ENCODE data around the gene RBM23.

The RBM23 gene

DNA sequence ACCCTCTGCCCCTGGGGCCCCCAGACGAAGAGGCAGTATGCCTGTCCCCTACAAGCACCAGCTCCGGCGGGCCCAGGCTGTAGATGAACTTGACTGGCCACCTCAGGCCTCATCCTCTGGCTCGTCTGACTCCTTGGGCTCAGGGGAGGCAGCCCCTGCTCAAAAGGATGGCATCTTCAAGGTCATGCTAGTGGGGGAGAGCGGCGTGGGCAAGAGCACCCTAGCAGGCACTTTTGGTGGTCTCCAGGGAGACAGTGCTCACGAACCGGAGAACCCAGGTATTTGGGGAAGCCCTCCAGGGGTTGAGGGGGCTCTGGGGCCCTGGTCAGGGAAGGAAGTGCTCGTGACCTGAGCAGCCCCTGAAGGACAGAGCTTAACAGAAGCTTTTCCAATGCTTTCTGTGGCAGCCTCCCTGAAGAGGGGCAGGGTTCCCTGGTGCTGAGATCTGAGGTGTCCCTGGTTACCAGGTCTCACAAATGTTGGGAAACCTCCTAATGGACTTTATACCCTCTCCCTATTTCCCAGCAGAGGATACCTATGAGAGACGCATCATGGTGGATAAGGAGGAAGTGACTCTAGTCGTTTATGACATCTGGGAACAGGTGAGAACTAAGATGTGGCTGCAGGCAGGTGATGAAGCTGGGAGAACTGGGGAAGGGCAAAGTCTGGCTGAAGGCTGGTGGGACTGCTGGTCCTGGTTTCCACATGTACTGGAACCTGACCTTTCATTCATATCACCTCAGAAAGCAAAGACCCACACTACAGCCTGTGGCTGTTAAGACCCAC lies 34.0 kb downstream of the RBM23 start:
- no peak for DNase-seq

- DNase-seq = no peak
Measured at GRCh38 chr14:22884076-22884737, 34.7 kb downstream of the RBM23 start.

DNA sequence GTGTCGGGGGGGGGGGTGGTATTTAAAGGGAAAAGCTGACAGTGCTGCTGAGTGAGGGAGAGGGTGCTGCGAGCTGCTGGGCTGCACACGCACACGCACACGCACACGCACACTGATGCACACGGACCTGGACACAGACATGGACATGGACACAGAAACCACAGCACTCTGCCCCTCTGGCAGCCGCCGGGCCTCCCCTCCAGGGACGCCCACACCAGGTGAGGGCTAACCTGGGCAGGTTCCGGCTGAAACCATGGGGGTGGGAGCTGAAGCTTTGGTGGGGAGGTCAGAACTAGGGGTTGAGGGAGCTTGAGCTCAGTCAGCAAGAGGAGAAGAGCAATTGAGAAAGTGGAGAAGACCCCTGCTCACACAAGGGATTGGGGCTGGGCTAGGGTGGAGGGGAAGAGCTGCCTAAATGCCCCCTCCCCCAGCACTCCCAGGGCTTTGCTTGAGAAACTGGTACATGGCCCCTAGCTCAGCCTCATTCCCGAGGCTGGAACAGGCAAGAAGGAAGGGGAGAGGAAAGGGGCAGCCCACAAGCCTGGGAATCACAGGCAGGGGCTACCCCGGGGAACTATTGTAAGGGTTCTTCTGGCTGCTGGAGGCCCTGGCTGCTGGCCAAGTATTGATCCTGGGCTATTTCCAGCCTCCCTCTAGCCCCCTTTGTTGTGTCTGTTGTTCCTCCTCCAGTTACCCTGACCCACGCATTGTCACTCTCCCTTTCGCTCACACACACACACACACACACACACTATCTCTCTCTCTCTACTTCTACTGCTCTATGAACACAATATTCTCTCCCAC lies 35.6 kb downstream of the RBM23 start, which contains the start of gene REM2:
Gene REM2, plus strand, starts transcription at position 50 of the 804 bp plus-strand sequence. Its CDS starts 66 bp downstream, at position 116.
- DNase-seq = no peak

- DNase-seq = no peak
Measured at GRCh38 chr14:22882529-22883172, 36.3 kb downstream of the RBM23 start.

DNA sequence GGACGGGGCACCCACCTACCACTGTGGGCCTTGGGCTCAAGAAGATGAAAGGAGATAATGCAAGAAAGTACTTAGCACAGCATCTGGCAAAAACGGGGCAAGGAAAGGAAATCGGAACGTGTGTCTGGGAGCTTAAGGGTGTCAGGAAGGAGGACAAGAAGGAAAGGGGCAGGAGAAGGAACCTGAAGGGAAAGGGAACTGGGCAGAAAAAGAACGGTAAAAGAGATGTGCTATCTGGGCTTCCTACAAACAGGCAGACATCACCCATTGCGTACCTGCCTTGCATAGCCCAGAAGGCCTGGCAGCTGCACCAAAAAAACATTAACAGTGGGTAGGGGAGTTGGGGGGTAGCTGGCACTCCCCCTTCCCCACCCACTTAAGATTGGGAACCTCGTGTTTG lies 36.9 kb downstream of the RBM23 start:
- DNase-seq = no peak

DNA sequence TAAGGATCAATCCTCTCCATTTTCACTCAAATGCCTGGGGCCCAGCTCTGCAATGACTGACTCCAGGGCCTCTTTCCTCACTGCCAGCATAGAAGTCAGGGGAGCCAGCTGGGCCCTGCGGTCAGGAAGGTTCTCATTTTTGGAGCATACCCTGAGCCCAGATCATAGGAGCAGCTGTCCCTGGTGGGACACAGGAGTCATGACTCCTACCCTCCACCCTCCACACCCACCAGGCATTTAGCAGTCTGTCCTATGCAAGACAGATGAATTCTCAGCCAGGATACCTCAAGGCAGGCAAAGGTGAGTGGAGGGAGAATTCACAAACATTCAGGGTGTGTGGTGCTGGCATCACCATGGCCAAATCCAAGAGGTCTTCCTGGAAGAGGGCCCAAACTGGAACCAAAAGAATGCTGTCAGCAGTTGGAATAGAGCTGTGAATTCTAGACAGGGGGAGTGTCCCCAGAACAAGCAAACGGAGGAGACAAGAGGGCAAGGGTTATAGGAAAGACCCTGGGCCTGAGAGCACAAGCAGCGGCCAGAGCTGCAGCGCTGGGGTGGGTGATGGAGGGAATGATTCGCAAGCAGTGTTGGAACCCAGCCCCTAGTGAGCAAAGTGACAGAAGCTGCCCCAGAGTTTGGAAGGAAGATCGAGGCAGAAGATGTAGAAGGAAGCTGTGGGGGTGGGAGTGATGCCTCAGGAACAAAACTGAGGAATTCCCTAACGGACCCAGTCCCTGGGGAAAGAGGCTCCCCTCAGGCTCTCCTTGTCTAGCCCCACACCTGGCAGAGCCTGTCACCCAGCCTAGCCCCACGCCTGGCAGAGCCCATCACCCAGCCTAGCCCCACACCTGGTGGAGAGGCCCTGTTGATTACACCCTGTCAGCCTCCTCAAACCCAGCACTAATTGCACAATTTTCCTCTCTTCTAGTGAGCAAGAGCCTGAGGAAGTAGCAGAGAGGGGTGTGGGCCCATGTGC lies 40.4 kb downstream of the RBM23 start:
- no peak for DNase-seq

- no peak for DNase-seq
Measured at GRCh38 chr14:22877000-22877501, 41.9 kb downstream of the RBM23 start.

GRCh38 chr14:22875748-22876319 lies 43.1 kb downstream of the RBM23 start:
- DNase-seq = no peak

DNA sequence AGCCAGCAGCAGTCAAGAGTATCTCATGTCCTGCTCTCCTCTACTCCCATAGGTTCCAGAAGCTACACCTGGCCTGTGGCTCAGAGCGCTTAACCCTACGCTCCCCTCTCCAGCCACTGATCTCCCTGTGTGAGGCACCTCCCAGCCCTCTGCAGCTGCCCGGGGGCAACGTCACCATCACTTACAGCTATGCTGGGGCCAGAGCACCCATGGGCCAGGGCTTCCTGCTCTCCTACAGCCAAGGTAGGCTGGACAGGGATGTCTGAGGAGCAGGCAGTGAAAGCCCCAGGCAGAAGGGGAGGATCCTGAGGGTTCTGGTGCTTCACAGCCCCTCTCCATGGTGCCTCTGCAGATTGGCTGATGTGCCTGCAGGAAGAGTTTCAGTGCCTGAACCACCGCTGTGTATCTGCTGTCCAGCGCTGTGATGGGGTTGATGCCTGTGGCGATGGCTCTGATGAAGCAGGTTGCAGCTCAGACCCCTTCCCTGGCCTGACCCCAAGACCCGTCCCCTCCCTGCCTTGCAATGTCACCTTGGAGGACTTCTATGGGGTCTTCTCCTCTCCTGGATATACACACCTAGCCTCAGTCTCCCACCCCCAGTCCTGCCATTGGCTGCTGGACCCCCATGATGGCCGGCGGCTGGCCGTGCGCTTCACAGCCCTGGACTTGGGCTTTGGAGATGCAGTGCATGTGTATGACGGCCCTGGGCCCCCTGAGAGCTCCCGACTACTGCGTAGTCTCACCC lies 43.8 kb downstream of the RBM23 start:
- DNase-seq = no peak

- DNase-seq = no peak
Measured at GRCh38 chr14:22872833-22873520, 46.0 kb downstream of the RBM23 start.

DNA sequence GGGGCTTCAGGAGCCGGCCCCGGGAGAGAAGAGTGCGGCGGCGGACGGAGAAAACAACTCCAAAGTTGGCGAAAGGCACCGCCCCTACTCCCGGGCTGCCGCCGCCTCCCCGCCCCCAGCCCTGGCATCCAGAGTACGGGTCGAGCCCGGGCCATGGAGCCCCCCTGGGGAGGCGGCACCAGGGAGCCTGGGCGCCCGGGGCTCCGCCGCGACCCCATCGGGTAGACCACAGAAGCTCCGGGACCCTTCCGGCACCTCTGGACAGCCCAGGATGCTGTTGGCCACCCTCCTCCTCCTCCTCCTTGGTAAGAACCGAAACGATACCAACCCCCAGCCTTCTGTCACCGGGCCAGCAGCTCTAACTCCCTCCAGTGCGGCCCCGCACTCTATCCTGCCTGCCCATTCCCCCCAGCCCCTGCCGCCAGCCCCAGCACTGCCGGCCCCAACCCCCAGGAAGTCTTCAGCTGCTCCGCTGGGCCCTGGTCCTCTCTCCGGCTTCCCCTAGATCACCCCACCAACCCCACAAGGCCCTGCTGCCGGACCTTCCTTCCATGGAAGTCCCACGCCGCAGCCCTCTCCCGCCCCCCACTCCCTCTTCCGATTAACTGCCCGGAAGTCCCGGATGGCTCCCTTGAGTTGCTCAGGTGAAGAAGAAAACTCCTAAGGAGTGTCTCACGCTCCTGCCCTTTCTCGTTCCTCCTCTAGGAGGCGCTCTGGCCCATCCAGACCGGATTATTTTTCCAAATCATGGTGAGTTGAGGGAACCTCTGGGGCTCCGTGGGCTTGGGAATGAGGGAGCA lies 46.7 kb downstream of the RBM23 start:
- DNase-seq = peak; percentile 21 to 82

DNA sequence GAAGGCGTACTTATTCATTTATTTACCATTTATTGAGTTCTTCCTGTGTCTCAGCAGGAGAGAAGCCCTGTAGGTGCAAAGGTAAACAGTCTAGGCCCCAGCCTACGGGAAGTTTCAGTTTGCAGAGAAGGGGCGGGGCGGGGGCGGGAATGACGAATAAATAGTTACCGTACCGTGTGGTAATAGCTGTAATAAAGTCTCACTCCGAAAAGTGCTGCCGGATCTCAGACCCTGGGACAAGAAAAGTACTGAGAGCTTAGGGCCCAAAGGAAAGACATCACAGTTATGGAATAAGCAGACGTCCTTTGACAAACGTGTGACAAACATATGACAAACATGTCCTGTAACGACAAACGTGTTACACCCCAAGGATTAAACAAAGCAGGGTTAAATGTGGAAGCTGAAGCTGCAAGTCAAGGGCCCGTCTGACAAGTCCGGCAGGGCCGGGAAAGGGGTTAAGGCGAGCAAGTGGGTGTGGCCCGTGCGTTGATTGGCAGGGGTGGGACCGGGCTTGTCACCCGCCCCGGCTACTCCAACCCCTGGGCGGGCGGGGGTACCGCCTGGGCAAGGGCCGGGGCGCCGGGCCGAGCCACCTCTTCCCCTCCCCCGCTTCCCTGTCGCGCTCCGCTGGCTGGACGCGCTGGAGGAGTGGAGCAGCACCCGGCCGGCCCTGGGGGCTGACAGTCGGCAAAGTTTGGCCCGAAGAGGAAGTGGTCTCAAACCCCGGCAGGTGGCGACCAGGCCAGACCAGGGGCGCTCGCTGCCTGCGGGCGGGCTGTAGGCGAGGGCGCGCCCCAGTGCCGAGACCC lies 47.5 kb downstream of the RBM23 start, which contains the start of gene LRP10:
Gene LRP10, plus strand, starts transcription at position 517 of the 809 bp plus-strand sequence. CDS start 564 bp downstream, outside the sequence.
- peak; percentile 65 to 67 for DNase-seq

DNA sequence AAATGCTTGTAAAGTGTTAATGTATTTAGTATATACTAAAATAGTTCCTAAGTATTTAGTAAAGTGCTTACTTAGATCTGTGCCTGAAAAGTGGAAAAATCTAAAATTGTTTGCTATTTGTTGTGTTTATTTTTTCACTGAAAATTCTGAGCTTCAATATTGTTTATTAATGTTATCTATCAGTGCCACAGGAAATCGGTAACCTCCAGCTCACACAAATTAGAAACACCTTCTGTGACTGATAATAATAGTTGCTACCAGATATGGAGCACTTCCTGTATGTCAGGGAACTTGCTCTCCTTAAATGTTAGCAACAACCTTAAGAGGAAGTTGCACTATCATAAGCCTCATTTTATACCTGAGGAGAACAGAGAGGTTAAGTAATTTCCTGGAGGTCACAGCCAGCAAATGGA lies 48.1 kb downstream of the RBM23 start:
- no peak for DNase-seq

- no peak for DNase-seq
Measured at GRCh38 chr14:22866874-22867273, 52.1 kb downstream of the RBM23 start.

GRCh38 chr14:22865424-22866405 lies 53.2 kb downstream of the RBM23 start:
- no peak for DNase-seq

- DNase-seq = no peak
Measured at GRCh38 chr14:22864979-22865378, 54.0 kb downstream of the RBM23 start.

- no peak for DNase-seq
Measured at GRCh38 chr14:22861651-22862050, 57.3 kb downstream of the RBM23 start.

Data from bone marrow (tissue), 2 donors.